ENCODE results near the gene NTM. TPM values are rescaled to one million over a fixed set of nuclear protein-coding genes. Genes with fewer than 3 reads are reported as not detected.

The NTM gene
- total and polyA plus RNA-seq, 2 donors (not counting 3 experiments of a cell fraction or from before 2014, with no cell fraction given) = 1.00 to 1.1 TPM

- CTCF ChIA-PET = interaction anchor here (1.2 to 9.6 kb wide), 4 partner anchors 15 to 222 kb away, joined by 3 to 322 read pairs (median 4); no protein-coding TSS in a partner anchor
- H3K4me3 ChIP-seq (replicated peaks in 1 of 3; ENCODE audit: insufficient read depth in 1 of 3, low read depth in 1 of 3, low read length in 3 of 3) = no peak overlapping the region
- no peaks in the 10 kb centered on the region for H3K36me3 ChIP-seq (ENCODE audit: control insufficient read depth in 2 of 2, extremely low read depth in 1 of 2, insufficient read depth in 2 of 2, low read length in 2 of 2)
- H3K4me2 ChIP-seq (ENCODE audit: insufficient read depth, low read length) = no peak overlapping the region
- BruUV-seq (replicated peaks) = no TSS peak
- no peak for FAIRE-seq
- no peaks in the 10 kb centered on the region for H3K9me3 ChIP-seq (replicated peaks; ENCODE audit: control insufficient read depth, insufficient read depth, low read length)
- H3K79me2 ChIP-seq (ENCODE audit: control insufficient read depth, insufficient read depth, low read length) = no peaks in the 10 kb centered on the region
- no peaks in the 10 kb centered on the region for H4K20me1 ChIP-seq (replicated peaks; ENCODE audit: control insufficient read depth, extremely low read depth, insufficient read depth, low read length)
- H3K4me1 ChIP-seq (ENCODE audit: control insufficient read depth, extremely low read depth, insufficient read depth, low read length) = no peaks in the 10 kb centered on the region
- H3K27me3 ChIP-seq (ENCODE audit: control insufficient read depth in 2 of 2, insufficient read depth in 2 of 2, low read length in 2 of 2) = no peaks in the 10 kb centered on the region
- no peak overlapping the region for H2AFZ ChIP-seq (ENCODE audit: low read depth, low read length)
- no peak for DNase-seq (ENCODE audit: low read depth, low spot score)
- TF ChIP-seq, protein P1, sequence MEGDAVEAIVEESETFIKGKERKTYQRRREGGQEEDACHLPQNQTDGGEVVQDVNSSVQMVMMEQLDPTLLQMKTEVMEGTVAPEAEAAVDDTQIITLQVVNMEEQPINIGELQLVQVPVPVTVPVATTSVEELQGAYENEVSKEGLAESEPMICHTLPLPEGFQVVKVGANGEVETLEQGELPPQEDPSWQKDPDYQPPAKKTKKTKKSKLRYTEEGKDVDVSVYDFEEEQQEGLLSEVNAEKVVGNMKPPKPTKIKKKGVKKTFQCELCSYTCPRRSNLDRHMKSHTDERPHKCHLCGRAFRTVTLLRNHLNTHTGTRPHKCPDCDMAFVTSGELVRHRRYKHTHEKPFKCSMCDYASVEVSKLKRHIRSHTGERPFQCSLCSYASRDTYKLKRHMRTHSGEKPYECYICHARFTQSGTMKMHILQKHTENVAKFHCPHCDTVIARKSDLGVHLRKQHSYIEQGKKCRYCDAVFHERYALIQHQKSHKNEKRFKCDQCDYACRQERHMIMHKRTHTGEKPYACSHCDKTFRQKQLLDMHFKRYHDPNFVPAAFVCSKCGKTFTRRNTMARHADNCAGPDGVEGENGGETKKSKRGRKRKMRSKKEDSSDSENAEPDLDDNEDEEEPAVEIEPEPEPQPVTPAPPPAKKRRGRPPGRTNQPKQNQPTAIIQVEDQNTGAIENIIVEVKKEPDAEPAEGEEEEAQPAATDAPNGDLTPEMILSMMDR (IDR thresholded peaks at IDR 0.05; ENCODE audit: extremely low read depth in 1 of 2, insufficient read depth in 1 of 2, low read depth in 1 of 2, low read length in 2 of 2) = no peak
- TF ChIP-seq MYC (IDR thresholded peaks at IDR 0.05; ENCODE audit: low read depth, low read length) (no peak), JUN (IDR thresholded peaks at IDR 0.05; ENCODE audit: borderline replicate concordance, insufficient read depth, insufficient read length, low read depth) (no peak), GATA2 (IDR thresholded peaks at IDR 0.05; ENCODE audit: insufficient read depth, insufficient read length, low read depth, low read length) (no peak), FOS (IDR thresholded peaks at IDR 0.05; ENCODE audit: borderline replicate concordance, insufficient read depth, low read length) (no peak), EZH2 (IDR thresholded peaks at IDR 0.05; ENCODE audit: borderline replicate concordance, low read depth, low read length, severe bottlenecking) (no peak), POLR2AphosphoS5 (IDR thresholded peaks at IDR 0.05; ENCODE audit: insufficient read depth, low read depth, low read length) (no peak), POLR2A (IDR thresholded peaks at IDR 0.05; ENCODE audit: low read depth, low read length) (no peak)
- TF ChIP-seq, protein P2, sequence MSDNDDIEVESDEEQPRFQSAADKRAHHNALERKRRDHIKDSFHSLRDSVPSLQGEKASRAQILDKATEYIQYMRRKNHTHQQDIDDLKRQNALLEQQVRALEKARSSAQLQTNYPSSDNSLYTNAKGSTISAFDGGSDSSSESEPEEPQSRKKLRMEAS (IDR thresholded peaks at IDR 0.05; ENCODE audit: insufficient read depth, insufficient read length) = no peak
- H3K27ac ChIP-seq (ENCODE audit: insufficient read depth, low read depth, low read length) = no peak overlapping the region
- POLR2A ChIA-PET = no interaction called here
- H3K9ac ChIP-seq (replicated peaks; ENCODE audit: extremely low read depth, insufficient read depth, low read length) = no peak overlapping the region
- no peaks in the 10 kb centered on the region for H3K9me1 ChIP-seq (replicated peaks; ENCODE audit: control insufficient read depth, extremely low read depth, insufficient read depth, low read length)
- dilution Hi-C loops (cut with MboI; ENCODE audit: extremely low pct_ligation_motif_present, low sequenced_read_pairs) (loop anchor here (25.0 kb wide), 1 partner anchor 179 kb away; no protein-coding TSS in a partner anchor), intact Hi-C loops (cut with micrococcal nuclease) (no loop called here)
Observed at GRCh38 chr11:131916638-131917037, 546.2 kb downstream of the NTM start.

Data from endothelial cell of umbilical vein (primary cell).